GM23338 (cell line): Measurements from ENCODE around the gene RBM44. TPM values are rescaled to one million over a fixed set of nuclear protein-coding genes. Genes with fewer than 3 reads are reported as not detected.

Experiments
- ATAC-seq: fragments of 200-7000 bp; cut with Tn5 transposase; 3 replicates; pipeline ENCODE4 v1.9.1; 2020
- DNase-seq: peaks from one replicate; pipeline ENCODE4 v3.0.0-alpha.2; 2015; ENCODE audit warnings: low spot score
- H2AFZ ChIP-seq: fragments of 200-600 bp; sonication (generic); 2 replicates; pipeline ENCODE4 v1.8.0; 2016; ENCODE audit warnings: antibody characterized with exemption, mild to moderate bottlenecking, moderate library complexity
- H3F3A ChIP-seq: fragments of 200-600 bp; sonication (generic); replicated peaks from 2 replicates; pipeline ENCODE4 v1.8.0; 2017; ENCODE audit warnings: antibody characterized with exemption, mixed run types, low read depth
- H3K27ac ChIP-seq: fragments of 200-600 bp; sonication (generic); 2 replicates; pipeline ENCODE4 v1.6.1; 2016; ENCODE audit warnings: low read depth
- H3K27me3 ChIP-seq: fragments of 200-600 bp; sonication (generic); 2 replicates; pipeline ENCODE4 v1.8.0; 2016; ENCODE audit warnings: mild to moderate bottlenecking, mixed run types, moderate library complexity; ENCODE audit not compliant: insufficient read depth
- H3K36me3 ChIP-seq: fragments of 200-600 bp; sonication (generic); 2 replicates; pipeline ENCODE4 v1.8.0; 2016; ENCODE audit warnings: mild to moderate bottlenecking; ENCODE audit not compliant: insufficient read depth
- H3K4me1 ChIP-seq: fragments of 200-600 bp; sonication (generic); 2 replicates; pipeline ENCODE4 v1.8.0; 2016; ENCODE audit warnings: mild to moderate bottlenecking, moderate library complexity; ENCODE audit not compliant: insufficient read depth
- H3K4me2 ChIP-seq: fragments of 200-600 bp; sonication (generic); 2 replicates; pipeline ENCODE4 v1.7.1; 2017; ENCODE audit warnings: mixed run types
- H3K4me3 ChIP-seq: fragments of 200-600 bp; sonication (generic); 2 replicates; pipeline ENCODE4 v1.6.1; 2016; ENCODE audit warnings: mixed run types
- H3K79me2 ChIP-seq: fragments of 200-600 bp; sonication (generic); replicated peaks from 2 replicates; pipeline ENCODE4 v1.8.0; 2017; ENCODE audit warnings: mild to moderate bottlenecking; ENCODE audit not compliant: insufficient read depth
- H3K9me2 ChIP-seq: fragments of 200-600 bp; sonication (generic); 2 replicates; pipeline ENCODE4 v1.8.0; 2017; ENCODE audit not compliant: insufficient read depth
- H4K20me1 ChIP-seq: fragments of 200-600 bp; sonication (generic); replicated peaks from 2 replicates; pipeline ENCODE4 v1.8.0; 2017; ENCODE audit warnings: mild to moderate bottlenecking; ENCODE audit not compliant: insufficient read depth
- H3K27ac Mint-ChIP-seq: 2 replicates; pipeline ENCODE4 v1.8.0; 2020; ENCODE audit warnings: inconsistent platforms, mild to moderate bottlenecking, moderate library complexity, mixed read lengths
- H3K27me3 Mint-ChIP-seq: 3 replicates; pipeline ENCODE4 v1.8.0; 2022; ENCODE audit warnings: low read depth, mild to moderate bottlenecking, moderate library complexity, mixed read lengths, inconsistent platforms; ENCODE audit not compliant: insufficient read depth, poor library complexity
- H3K36me3 Mint-ChIP-seq: 3 replicates; pipeline ENCODE4 v1.8.0; 2021; ENCODE audit warnings: low read depth, mild to moderate bottlenecking, inconsistent platforms, moderate library complexity, mixed read lengths
- H3K4me1 Mint-ChIP-seq: 3 replicates; pipeline ENCODE4 v1.8.0; 2020; ENCODE audit warnings: mild to moderate bottlenecking, inconsistent platforms, mixed read lengths
- H3K4me3 Mint-ChIP-seq: 3 replicates; pipeline ENCODE4 v1.8.0; 2021; ENCODE audit warnings: moderate library complexity, mild to moderate bottlenecking, inconsistent platforms, mixed read lengths
- H3K9me3 Mint-ChIP-seq: 3 replicates; pipeline ENCODE4 v1.8.0; 2020; ENCODE audit warnings: moderate library complexity, mild to moderate bottlenecking, inconsistent platforms, mixed read lengths
- CREB1 ChIP-seq: fragments of 250-450 bp; sonication (Bioruptor Pico); IDR thresholded peaks from 2 replicates; pipeline ENCODE4 v1.5.0; 2020; ENCODE audit warnings: low read depth, mild to moderate bottlenecking, moderate library complexity
- JUNB ChIP-seq: IDR thresholded peaks from one replicate; pipeline ENCODE4 v1.6.1; 2016; ENCODE audit warnings: antibody characterized with exemption; ENCODE audit not compliant: unreplicated experiment
- NANOG ChIP-seq: IDR thresholded peaks from 2 replicates; pipeline ENCODE4 v1.6.1; 2016; ENCODE audit warnings: antibody characterized with exemption, borderline replicate concordance
- STAT1 ChIP-seq: IDR thresholded peaks from one replicate; pipeline ENCODE4 v1.6.1; 2016; ENCODE audit warnings: antibody characterized with exemption; ENCODE audit not compliant: unreplicated experiment
- ZNF114 ChIP-seq: fragments of 250-450 bp; sonication (Bioruptor Pico); IDR thresholded peaks from 2 replicates; pipeline ENCODE4 v1.5.0; 2020; ENCODE audit warnings: mild to moderate bottlenecking, moderate library complexity
- polyA plus RNA-seq: library from polyadenylated mRNA; unstranded; fragments of >200 nt; fragmentation: Nextera tagmentation; extraction: Ambion mirVana; gene quantifications from 2 replicates; pipeline ENCODE4 v1.2.1, GENCODE V29; 2016
- total RNA-seq: library from RNA; depleted of rRNA; stranded (reverse); fragments of >200 nt; shearing (Covaris generic); gene quantifications from 2 replicates; pipeline ENCODE4 v1.2.3, GENCODE V29; 2014
- TF ChIP-seq, protein P1 (sequence below): IDR thresholded peaks from one replicate; pipeline ENCODE4 v1.6.1; 2018; ENCODE audit warnings: antibody characterized with exemption; ENCODE audit not compliant: unreplicated experiment
- TF ChIP-seq, protein P2 (sequence below): IDR thresholded peaks from 2 replicates; pipeline ENCODE4 v1.6.1; 2016; ENCODE audit warnings: antibody characterized with exemption
- TF ChIP-seq, protein P3 (sequence below): fragments of 250-450 bp; sonication (Bioruptor Pico); IDR thresholded peaks from 2 replicates; pipeline ENCODE4 v1.5.0; 2020; ENCODE audit warnings: mild to moderate bottlenecking, moderate library complexity
- TF ChIP-seq, protein P4 (sequence below), 2 experiments: fragments of 200-600 bp in 1 of 2; sonication (generic) in 1 of 2; conservative IDR thresholded peaks; 2 replicates each; pipeline versions ENCODE4 v1.5.1 to v1.6.1; 2016 to 2017; ENCODE audit warnings: antibody characterized with exemption in 2 of 2, low read depth in 2 of 2, mild to moderate bottlenecking in 2 of 2, moderate library complexity in 1 of 2

Gene RBM44
- total and polyA plus RNA-seq, 2 experiments from 2014 or later: 0.29 to 0.87 TPM

DNA sequence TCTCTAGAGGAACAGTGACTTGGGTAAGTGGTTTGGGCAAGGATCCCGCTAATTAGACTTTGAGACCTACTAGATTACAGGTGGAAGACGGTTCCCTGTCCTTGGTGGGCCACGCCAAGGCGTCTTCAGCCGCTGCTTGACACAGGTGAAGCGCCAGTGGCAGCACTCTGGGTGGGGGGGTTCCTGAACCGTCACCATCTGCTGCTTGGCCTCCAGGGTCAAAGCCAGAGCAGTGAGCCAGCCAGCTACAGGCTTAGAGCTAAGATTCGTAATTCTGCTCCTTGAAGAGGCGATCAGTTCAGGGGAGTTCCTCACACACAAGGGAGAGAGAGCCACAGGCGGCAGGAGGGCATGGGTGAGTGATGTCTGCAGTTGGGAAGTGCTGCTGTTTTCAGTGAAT lies 39.4 kb upstream of the RBM44 start (continued):
- TF ChIP-seq JUNB (no peak), NANOG (no peak), ZNF114 (no peak)
- TF ChIP-seq, protein P1, sequence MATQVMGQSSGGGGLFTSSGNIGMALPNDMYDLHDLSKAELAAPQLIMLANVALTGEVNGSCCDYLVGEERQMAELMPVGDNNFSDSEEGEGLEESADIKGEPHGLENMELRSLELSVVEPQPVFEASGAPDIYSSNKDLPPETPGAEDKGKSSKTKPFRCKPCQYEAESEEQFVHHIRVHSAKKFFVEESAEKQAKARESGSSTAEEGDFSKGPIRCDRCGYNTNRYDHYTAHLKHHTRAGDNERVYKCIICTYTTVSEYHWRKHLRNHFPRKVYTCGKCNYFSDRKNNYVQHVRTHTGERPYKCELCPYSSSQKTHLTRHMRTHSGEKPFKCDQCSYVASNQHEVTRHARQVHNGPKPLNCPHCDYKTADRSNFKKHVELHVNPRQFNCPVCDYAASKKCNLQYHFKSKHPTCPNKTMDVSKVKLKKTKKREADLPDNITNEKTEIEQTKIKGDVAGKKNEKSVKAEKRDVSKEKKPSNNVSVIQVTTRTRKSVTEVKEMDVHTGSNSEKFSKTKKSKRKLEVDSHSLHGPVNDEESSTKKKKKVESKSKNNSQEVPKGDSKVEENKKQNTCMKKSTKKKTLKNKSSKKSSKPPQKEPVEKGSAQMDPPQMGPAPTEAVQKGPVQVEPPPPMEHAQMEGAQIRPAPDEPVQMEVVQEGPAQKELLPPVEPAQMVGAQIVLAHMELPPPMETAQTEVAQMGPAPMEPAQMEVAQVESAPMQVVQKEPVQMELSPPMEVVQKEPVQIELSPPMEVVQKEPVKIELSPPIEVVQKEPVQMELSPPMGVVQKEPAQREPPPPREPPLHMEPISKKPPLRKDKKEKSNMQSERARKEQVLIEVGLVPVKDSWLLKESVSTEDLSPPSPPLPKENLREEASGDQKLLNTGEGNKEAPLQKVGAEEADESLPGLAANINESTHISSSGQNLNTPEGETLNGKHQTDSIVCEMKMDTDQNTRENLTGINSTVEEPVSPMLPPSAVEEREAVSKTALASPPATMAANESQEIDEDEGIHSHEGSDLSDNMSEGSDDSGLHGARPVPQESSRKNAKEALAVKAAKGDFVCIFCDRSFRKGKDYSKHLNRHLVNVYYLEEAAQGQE: no peak
- TF ChIP-seq, protein P2, sequence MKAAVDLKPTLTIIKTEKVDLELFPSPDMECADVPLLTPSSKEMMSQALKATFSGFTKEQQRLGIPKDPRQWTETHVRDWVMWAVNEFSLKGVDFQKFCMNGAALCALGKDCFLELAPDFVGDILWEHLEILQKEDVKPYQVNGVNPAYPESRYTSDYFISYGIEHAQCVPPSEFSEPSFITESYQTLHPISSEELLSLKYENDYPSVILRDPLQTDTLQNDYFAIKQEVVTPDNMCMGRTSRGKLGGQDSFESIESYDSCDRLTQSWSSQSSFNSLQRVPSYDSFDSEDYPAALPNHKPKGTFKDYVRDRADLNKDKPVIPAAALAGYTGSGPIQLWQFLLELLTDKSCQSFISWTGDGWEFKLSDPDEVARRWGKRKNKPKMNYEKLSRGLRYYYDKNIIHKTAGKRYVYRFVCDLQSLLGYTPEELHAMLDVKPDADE: no peak

DNA sequence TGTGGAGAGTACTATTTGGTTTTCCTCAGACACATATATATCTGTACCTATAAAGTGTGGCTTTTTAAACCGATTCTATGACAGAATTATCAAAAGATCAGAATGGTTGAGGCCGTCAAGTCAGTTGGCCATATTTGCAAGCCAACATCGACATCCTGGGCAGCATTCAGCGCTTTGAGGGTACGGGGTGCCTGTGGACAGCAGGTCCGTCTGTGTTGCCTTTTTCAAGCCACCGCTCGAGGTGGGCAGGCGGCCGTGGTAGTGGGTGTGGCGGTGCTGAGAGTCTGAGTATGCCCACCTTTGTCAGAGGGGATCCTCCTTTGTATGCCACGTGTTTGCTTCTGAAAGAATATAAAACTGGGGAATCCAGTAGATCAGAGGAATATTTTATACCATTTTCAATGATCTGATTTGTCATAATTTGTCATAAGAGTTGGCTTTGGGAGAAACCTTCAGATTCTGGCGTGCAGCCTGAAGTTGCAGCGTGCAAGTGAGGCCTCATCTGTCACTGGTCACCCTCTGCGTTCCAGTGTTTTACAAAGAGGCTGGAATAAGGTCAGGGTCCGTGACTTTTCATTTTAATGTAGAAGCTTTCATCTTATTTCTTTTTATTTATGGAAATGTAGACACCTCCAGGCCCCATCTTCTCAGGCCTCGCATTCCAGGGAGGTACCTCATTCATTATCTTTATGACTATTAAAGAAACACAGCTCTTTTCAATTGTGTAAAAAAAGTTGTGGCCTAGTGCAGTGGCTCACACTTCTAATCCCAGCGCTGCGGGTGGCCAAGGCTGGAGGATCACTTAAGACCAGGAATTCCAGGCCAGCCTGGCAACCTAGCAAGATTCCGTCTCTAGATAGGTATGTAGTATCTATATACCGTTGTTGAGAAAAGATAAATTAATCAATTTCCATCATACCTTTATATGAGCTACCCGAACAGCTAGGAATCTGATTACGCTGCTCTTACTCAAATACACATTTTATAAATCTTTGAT lies 37.8 kb upstream of the RBM44 start:
- peaks cover 47% of the 10 kb centered on the region for H3K36me3 Mint-ChIP-seq

More for the DNA sequence above, 37.8 kb upstream of the RBM44 start:
- Mint-ChIP-seq H3K4me1 (no peaks in the 10 kb centered on the region), H3K27me3 (peaks cover 2% of the 10 kb centered on the region), H3K9me3 (no peaks in the 10 kb centered on the region), H3K4me3 (no peak overlapping the region), H3K27ac (no peak overlapping the region)
- no peak for DNase-seq
- peaks cover 3% of the 10 kb centered on the region; the same call in 1 of the 2 replicates for H4K20me1 ChIP-seq
- H3K79me2 ChIP-seq: no peaks in the 10 kb centered on the region
- no peaks in the 10 kb centered on the region for H3K9me2 ChIP-seq
- no peaks in the 10 kb centered on the region for H3F3A ChIP-seq
- no peak for TF ChIP-seq JUNB
- TF ChIP-seq, protein P3, sequence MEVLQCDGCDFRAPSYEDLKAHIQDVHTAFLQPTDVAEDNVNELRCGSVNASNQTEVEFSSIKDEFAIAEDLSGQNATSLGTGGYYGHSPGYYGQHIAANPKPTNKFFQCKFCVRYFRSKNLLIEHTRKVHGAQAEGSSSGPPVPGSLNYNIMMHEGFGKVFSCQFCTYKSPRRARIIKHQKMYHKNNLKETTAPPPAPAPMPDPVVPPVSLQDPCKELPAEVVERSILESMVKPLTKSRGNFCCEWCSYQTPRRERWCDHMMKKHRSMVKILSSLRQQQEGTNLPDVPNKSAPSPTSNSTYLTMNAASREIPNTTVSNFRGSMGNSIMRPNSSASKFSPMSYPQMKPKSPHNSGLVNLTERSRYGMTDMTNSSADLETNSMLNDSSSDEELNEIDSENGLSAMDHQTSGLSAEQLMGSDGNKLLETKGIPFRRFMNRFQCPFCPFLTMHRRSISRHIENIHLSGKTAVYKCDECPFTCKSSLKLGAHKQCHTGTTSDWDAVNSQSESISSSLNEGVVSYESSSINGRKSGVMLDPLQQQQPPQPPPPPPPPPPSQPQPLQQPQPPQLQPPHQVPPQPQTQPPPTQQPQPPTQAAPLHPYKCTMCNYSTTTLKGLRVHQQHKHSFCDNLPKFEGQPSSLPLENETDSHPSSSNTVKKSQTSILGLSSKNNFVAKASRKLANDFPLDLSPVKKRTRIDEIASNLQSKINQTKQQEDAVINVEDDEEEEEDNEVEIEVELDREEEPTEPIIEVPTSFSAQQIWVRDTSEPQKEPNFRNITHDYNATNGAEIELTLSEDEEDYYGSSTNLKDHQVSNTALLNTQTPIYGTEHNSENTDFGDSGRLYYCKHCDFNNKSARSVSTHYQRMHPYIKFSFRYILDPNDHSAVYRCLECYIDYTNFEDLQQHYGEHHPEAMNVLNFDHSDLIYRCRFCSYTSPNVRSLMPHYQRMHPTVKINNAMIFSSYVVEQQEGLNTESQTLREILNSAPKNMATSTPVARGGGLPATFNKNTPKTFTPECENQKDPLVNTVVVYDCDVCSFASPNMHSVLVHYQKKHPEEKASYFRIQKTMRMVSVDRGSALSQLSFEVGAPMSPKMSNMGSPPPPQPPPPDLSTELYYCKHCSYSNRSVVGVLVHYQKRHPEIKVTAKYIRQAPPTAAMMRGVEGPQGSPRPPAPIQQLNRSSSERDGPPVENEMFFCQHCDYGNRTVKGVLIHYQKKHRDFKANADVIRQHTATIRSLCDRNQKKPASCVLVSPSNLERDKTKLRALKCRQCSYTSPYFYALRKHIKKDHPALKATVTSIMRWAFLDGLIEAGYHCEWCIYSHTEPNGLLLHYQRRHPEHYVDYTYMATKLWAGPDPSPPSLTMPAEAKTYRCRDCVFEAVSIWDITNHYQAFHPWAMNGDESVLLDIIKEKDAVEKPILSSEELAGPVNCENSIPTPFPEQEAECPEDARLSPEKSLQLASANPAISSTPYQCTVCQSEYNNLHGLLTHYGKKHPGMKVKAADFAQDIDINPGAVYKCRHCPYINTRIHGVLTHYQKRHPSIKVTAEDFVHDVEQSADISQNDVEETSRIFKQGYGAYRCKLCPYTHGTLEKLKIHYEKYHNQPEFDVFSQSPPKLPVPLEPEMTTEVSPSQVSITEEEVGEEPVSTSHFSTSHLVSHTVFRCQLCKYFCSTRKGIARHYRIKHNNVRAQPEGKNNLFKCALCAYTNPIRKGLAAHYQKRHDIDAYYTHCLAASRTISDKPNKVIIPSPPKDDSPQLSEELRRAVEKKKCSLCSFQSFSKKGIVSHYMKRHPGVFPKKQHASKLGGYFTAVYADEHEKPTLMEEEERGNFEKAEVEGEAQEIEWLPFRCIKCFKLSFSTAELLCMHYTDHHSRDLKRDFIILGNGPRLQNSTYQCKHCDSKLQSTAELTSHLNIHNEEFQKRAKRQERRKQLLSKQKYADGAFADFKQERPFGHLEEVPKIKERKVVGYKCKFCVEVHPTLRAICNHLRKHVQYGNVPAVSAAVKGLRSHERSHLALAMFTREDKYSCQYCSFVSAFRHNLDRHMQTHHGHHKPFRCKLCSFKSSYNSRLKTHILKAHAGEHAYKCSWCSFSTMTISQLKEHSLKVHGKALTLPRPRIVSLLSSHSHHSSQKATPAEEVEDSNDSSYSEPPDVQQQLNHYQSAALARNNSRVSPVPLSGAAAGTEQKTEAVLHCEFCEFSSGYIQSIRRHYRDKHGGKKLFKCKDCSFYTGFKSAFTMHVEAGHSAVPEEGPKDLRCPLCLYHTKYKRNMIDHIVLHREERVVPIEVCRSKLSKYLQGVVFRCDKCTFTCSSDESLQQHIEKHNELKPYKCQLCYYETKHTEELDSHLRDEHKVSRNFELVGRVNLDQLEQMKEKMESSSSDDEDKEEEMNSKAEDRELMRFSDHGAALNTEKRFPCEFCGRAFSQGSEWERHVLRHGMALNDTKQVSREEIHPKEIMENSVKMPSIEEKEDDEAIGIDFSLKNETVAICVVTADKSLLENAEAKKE (CRISPR knock-in tag): no peak
- no peak for TF ChIP-seq STAT1
- no peak for TF ChIP-seq ZNF114
- TF ChIP-seq CREB1: no peak
- TF ChIP-seq, protein P4, sequence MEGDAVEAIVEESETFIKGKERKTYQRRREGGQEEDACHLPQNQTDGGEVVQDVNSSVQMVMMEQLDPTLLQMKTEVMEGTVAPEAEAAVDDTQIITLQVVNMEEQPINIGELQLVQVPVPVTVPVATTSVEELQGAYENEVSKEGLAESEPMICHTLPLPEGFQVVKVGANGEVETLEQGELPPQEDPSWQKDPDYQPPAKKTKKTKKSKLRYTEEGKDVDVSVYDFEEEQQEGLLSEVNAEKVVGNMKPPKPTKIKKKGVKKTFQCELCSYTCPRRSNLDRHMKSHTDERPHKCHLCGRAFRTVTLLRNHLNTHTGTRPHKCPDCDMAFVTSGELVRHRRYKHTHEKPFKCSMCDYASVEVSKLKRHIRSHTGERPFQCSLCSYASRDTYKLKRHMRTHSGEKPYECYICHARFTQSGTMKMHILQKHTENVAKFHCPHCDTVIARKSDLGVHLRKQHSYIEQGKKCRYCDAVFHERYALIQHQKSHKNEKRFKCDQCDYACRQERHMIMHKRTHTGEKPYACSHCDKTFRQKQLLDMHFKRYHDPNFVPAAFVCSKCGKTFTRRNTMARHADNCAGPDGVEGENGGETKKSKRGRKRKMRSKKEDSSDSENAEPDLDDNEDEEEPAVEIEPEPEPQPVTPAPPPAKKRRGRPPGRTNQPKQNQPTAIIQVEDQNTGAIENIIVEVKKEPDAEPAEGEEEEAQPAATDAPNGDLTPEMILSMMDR (conservative IDR thresholded peaks at IDR 0.05; ENCODE audit: low read depth in 2 of 2): no peak
- TF ChIP-seq NANOG: no peak
- peaks cover 34% of the 10 kb centered on the region for H3K36me3 ChIP-seq
- H3K4me3 ChIP-seq: no peak overlapping the region
- no peaks in the 10 kb centered on the region for H3K4me1 ChIP-seq
- ATAC-seq: no peak
- H2AFZ ChIP-seq: no peak overlapping the region
- H3K27ac ChIP-seq: no peak overlapping the region
- no peaks in the 10 kb centered on the region for H3K27me3 ChIP-seq
- no peak overlapping the region for H3K4me2 ChIP-seq
